HL-60 (cell line): ENCODE results near the gene SAP30BP.

Experiments
- DNase-seq, 2 experiments: peaks; one replicate each; pipeline ENCODE4 v3.0.0-alpha.2; 2010 to 2020; ENCODE audit warnings: low read depth in 1 of 2, low spot score in 1 of 2
- H3K27ac ChIP-seq: fragments of 250-450 bp; sonication (Bioruptor Pico); replicated peaks from 2 replicates; pipeline ENCODE4 v1.5.1; 2020; ENCODE audit warnings: mild to moderate bottlenecking, moderate library complexity
- H3K27me3 ChIP-seq: fragments of 250-450 bp; sonication (Bioruptor Pico); 2 replicates; pipeline ENCODE4 v1.5.1; 2021; ENCODE audit warnings: mild to moderate bottlenecking, moderate library complexity; ENCODE audit not compliant: insufficient read depth, poor library complexity, severe bottlenecking
- H3K4me3 ChIP-seq: replicated peaks from 2 replicates; pipeline ENCODE4 v1.5.1; 2011; ENCODE audit warnings: mild to moderate bottlenecking, control low read depth, low read length; ENCODE audit not compliant: insufficient read depth
- CTCF ChIP-seq: IDR thresholded peaks from one replicate; pipeline ENCODE4 v1.5.1; 2011; ENCODE audit warnings: low read length, control low read depth, inconsistent platforms; ENCODE audit not compliant: insufficient read depth
- GABPA ChIP-seq: IDR thresholded peaks from 2 replicates; pipeline ENCODE4 v1.6.1; 2012; ENCODE audit warnings: low read depth
- POLR2AphosphoS5 ChIP-seq: IDR thresholded peaks from 2 replicates; pipeline ENCODE4 v1.6.1; 2012; ENCODE audit warnings: low read depth
- REST ChIP-seq: IDR thresholded peaks from 2 replicates; pipeline ENCODE4 v1.6.1; 2012; ENCODE audit warnings: low read depth; ENCODE audit not compliant: insufficient replicate concordance
- SPI1 ChIP-seq: IDR thresholded peaks from 2 replicates; pipeline ENCODE4 v1.6.1; 2012; ENCODE audit warnings: low read depth, mild to moderate bottlenecking, borderline replicate concordance

Gene SAP30BP

GRCh38 chr17:75647921-75648320 is 19.2 kb upstream of the SAP30BP start:
- TF ChIP-seq GABPA (no peak), CTCF (no peak), POLR2AphosphoS5 (no peak), REST (no peak), SPI1 (no peak)
- Histone ChIP-seq H3K27ac (no peak overlapping the region), H3K4me3 (no peak overlapping the region), H3K27me3 (no peaks in the 10 kb centered on the region)
- no peak for DNase-seq

GRCh38 chr17:75649687-75650086 is 17.5 kb upstream of the SAP30BP start:
- TF ChIP-seq SPI1 (no peak), GABPA (no peak), CTCF (no peak), POLR2AphosphoS5 (no peak), REST (no peak)
- no peak overlapping the region for H3K27ac ChIP-seq
- no peak for DNase-seq
- no peaks in the 10 kb centered on the region for H3K27me3 ChIP-seq
- no peak overlapping the region for H3K4me3 ChIP-seq

- DNase-seq = no peak
- Histone ChIP-seq H3K27me3 (no peaks in the 10 kb centered on the region), H3K4me3 (no peak overlapping the region), H3K27ac (no peak overlapping the region)
- no peak for TF ChIP-seq REST
- no peak for TF ChIP-seq SPI1
- no peak for TF ChIP-seq POLR2AphosphoS5
- no peak for TF ChIP-seq CTCF
- TF ChIP-seq GABPA = no peak
Observed at GRCh38 chr17:75650874-75651273, 16.3 kb upstream of the SAP30BP start.
